EL (cell line): ENCODE measurements around the gene TUSC1.
A peak's percentile ranks its signal among the peaks of the same experiment; 100 is the strongest.
"Not testable (repeated sequence)": the region's sequence is repeated elsewhere in the genome, so short reads cannot be mapped to it uniquely, and the experiment has no call there.

Source experiments
- DNase-seq: peaks from one replicate; pipeline ENCODE4 v3.0.0-alpha.2; 2016

TUSC1 gene

GRCh38 chr9:25678147-25678666, at the start of gene TUSC1:
Gene TUSC1 (minus strand): TSS chr9:25678444. CDS start chr9:25678312, 132 bp downstream.
- DNase-seq = peak; percentile 87

- DNase-seq = no peak
Observed at GRCh38 chr9:25726871-25727410, 48.7 kb upstream of the TUSC1 start.

- DNase-seq = peak; percentile 57
Observed at GRCh38 chr9:25724424-25724823, 46.2 kb upstream of the TUSC1 start.

GRCh38 chr9:25716220-25716872, 38.1 kb upstream of the TUSC1 start:
- peak; percentile 63 for DNase-seq

GRCh38 chr9:25709941-25710340, 31.7 kb upstream of the TUSC1 start:
- DNase-seq = no peak

GRCh38 chr9:25704800-25705199, 26.6 kb upstream of the TUSC1 start:
- DNase-seq = no peak

GRCh38 chr9:25703701-25704357, 25.6 kb upstream of the TUSC1 start:
- DNase-seq = no peak

- DNase-seq = no peak
Observed at GRCh38 chr9:25702536-25702935, 24.3 kb upstream of the TUSC1 start.

GRCh38 chr9:25700899-25701298, 22.7 kb upstream of the TUSC1 start:
- DNase-seq = peak; percentile 14

- DNase-seq = no peak
Observed at GRCh38 chr9:25700430-25700829, 22.2 kb upstream of the TUSC1 start.

- DNase-seq = no peak
Observed at GRCh38 chr9:25691786-25692185, 13.5 kb upstream of the TUSC1 start.

- DNase-seq = no peak
Observed at GRCh38 chr9:25684321-25684720, 6.1 kb upstream of the TUSC1 start.

GRCh38 chr9:25681266-25681665, 3.0 kb upstream of the TUSC1 start:
- DNase-seq = peak; percentile 61

- DNase-seq = no peak
Observed at GRCh38 chr9:25678846-25679360, 659 bp upstream of the TUSC1 start.

- DNase-seq = peak; percentile 79
Observed at GRCh38 chr9:25677301-25678146, 720 bp downstream of the TUSC1 start.

- not testable (repeated sequence) for DNase-seq
Observed at GRCh38 chr9:25675858-25676257, 2.4 kb downstream of the TUSC1 start.

- no peak for DNase-seq
Observed at GRCh38 chr9:25658571-25658970, 19.7 kb downstream of the TUSC1 start.

GRCh38 chr9:25654417-25654816, 23.8 kb downstream of the TUSC1 start:
- DNase-seq = no peak

- no peak for DNase-seq
Observed at GRCh38 chr9:25648116-25648515, 30.1 kb downstream of the TUSC1 start.

- DNase-seq = no peak
Observed at GRCh38 chr9:25636026-25636425, 42.2 kb downstream of the TUSC1 start.

GRCh38 chr9:25629231-25629630, 49.0 kb downstream of the TUSC1 start:
- no peak for DNase-seq
